ENCODE measurements around the gene NELL1. TPM values are rescaled to one million over a fixed set of nuclear protein-coding genes. Genes with fewer than 3 reads are reported as not detected.

The NELL1 gene
- total RNA-seq, 2 donors from 2014 or later: 1.8 to 10.3 TPM

DNA sequence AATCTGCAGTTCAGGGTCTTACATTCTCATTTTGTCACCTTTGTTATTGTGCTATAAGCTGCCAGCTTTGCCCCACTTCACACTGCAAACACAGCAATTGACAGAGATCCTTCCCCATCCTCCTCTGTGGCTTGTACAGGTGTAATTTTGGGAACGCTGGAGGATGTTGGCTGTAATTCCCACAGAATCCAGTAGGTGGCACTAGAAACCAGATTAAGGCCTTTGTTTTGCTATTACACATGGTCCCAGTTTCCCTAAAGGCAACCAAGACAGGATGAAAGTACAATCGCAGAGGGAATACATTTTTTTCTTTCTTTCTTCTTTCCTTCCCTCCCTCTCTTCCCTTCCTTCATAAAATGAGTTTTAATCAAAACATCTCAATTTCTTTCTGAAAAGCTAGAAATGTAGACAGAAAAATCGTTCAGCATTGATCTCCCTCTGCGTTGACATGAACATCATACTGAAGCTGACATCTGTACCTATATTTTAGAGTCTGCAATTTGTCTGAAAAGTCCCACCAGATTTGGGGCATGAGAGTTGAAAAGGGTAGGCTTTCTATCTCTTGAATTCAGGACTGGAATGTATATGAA lies 21.3 kb upstream of the NELL1 start:
- Histone ChIP-seq H3K9me3 (no peaks in the 10 kb centered on the region), H3K4me3 (no peak overlapping the region), H3K27ac (no peak overlapping the region), H3K27me3 (replicated peaks; ENCODE audit: insufficient read depth) (no peaks in the 10 kb centered on the region), H3K4me1 (replicated peaks) (no peaks in the 10 kb centered on the region), H3K36me3 (no peaks in the 10 kb centered on the region)
- DNase-seq (ENCODE audit: low spot score): peak; percentile 29
- intact Hi-C loops (cut with DNase I): loop anchor here (2.0 to 10.0 kb wide), 3 partner anchors 1341 to 1657 kb away; no protein-coding TSS in a partner anchor
- no peak for TF ChIP-seq POLR2AphosphoS5 (IDR thresholded peaks at IDR 0.05)
- TF ChIP-seq, protein P1, sequence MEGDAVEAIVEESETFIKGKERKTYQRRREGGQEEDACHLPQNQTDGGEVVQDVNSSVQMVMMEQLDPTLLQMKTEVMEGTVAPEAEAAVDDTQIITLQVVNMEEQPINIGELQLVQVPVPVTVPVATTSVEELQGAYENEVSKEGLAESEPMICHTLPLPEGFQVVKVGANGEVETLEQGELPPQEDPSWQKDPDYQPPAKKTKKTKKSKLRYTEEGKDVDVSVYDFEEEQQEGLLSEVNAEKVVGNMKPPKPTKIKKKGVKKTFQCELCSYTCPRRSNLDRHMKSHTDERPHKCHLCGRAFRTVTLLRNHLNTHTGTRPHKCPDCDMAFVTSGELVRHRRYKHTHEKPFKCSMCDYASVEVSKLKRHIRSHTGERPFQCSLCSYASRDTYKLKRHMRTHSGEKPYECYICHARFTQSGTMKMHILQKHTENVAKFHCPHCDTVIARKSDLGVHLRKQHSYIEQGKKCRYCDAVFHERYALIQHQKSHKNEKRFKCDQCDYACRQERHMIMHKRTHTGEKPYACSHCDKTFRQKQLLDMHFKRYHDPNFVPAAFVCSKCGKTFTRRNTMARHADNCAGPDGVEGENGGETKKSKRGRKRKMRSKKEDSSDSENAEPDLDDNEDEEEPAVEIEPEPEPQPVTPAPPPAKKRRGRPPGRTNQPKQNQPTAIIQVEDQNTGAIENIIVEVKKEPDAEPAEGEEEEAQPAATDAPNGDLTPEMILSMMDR (IDR thresholded peaks at IDR 0.05): peak; percentile 70 to 91 (median 84)
- 41% methylated on average over 4 of the region's 4 CpGs for WGBS

GRCh38 chr11:20652150-20652806 lies 17.1 kb upstream of the NELL1 start:
- no peak overlapping the region for H3K4me3 ChIP-seq
- TF ChIP-seq POLR2A (IDR thresholded peaks at IDR 0.05) (no peak), POLR2AphosphoS5 (IDR thresholded peaks at IDR 0.05) (no peak)
- TF ChIP-seq, protein P1 (IDR thresholded peaks at IDR 0.05): no peak
- no peak overlapping the region for H3K27ac ChIP-seq
- intact Hi-C loops (cut with DNase I): no loop called here
- H3K27me3 ChIP-seq (replicated peaks; ENCODE audit: insufficient read depth): peaks cover 3% of the 10 kb centered on the region
- no peak for DNase-seq (ENCODE audit: low spot score)
- 73% methylated on average over 13 of the region's 13 CpGs for WGBS
- H3K4me1 ChIP-seq (replicated peaks): no peaks in the 10 kb centered on the region
- H3K9me3 ChIP-seq: no peaks in the 10 kb centered on the region
- H3K36me3 ChIP-seq: no peaks in the 10 kb centered on the region

- no peak for TF ChIP-seq POLR2A (IDR thresholded peaks at IDR 0.05)
- no peak for TF ChIP-seq POLR2AphosphoS5 (IDR thresholded peaks at IDR 0.05)
- TF ChIP-seq, protein P1 (IDR thresholded peaks at IDR 0.05): no peak
- intact Hi-C loops (cut with DNase I): no loop called here
- DNase-seq (ENCODE audit: low spot score): no peak
- no peaks in the 10 kb centered on the region for H3K36me3 ChIP-seq
- H3K4me3 ChIP-seq: no peak overlapping the region
- 75% methylated on average over 3 of the region's 3 CpGs for WGBS
- no peaks in the 10 kb centered on the region for H3K9me3 ChIP-seq
- H3K27ac ChIP-seq: no peak overlapping the region
- H3K27me3 ChIP-seq (replicated peaks; ENCODE audit: insufficient read depth): peaks cover 4% of the 10 kb centered on the region
- H3K4me1 ChIP-seq (replicated peaks): no peaks in the 10 kb centered on the region
Measured at GRCh38 chr11:20654038-20654437, 15.3 kb upstream of the NELL1 start.

- TF ChIP-seq, protein P1 (IDR thresholded peaks at IDR 0.05): no peak
- no peak for TF ChIP-seq POLR2A (IDR thresholded peaks at IDR 0.05)
- TF ChIP-seq POLR2AphosphoS5 (IDR thresholded peaks at IDR 0.05): no peak
- no peak for DNase-seq (ENCODE audit: low spot score)
- no peaks in the 10 kb centered on the region for H3K36me3 ChIP-seq
- 90% methylated on average over 4 of the region's 4 CpGs for WGBS
- no peaks in the 10 kb centered on the region for H3K9me3 ChIP-seq
- intact Hi-C loops (cut with DNase I): no loop called here
- H3K4me3 ChIP-seq: no peak overlapping the region
- H3K27ac ChIP-seq: no peak overlapping the region
- H3K27me3 ChIP-seq (replicated peaks; ENCODE audit: insufficient read depth): peaks cover 4% of the 10 kb centered on the region
- H3K4me1 ChIP-seq (replicated peaks): no peaks in the 10 kb centered on the region
Measured at GRCh38 chr11:20656901-20657300, 12.5 kb upstream of the NELL1 start.

DNA sequence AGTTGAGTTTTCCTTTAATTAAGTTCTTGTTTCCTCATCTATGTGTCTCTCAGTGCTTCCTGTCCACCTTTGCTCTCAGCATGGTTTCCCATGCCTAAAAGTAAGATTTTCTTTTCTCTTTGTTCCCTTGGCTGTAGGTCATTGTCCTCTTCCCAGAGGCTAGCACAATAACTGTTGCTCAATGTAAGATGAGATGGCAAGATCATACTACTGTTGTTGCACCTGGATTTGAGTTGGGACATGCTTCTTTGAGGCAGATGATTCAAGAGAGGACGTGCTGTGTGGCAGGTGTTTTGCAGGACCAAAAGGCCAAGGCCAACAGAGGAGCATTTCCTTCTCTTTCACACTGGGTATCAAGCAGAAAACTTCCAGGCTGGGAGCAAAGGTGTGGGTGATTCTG lies 11.3 kb upstream of the NELL1 start:
- DNase-seq (ENCODE audit: low spot score): no peak
- intact Hi-C loops (cut with DNase I): no loop called here
- Histone ChIP-seq H3K9me3 (no peaks in the 10 kb centered on the region), H3K36me3 (no peaks in the 10 kb centered on the region), H3K4me1 (replicated peaks) (no peaks in the 10 kb centered on the region), H3K4me3 (no peak overlapping the region), H3K27me3 (replicated peaks; ENCODE audit: insufficient read depth) (peaks cover 4% of the 10 kb centered on the region), H3K27ac (no peak overlapping the region)
- TF ChIP-seq POLR2A (IDR thresholded peaks at IDR 0.05): no peak
- TF ChIP-seq, protein P1 (IDR thresholded peaks at IDR 0.05): no peak
- no peak for TF ChIP-seq POLR2AphosphoS5 (IDR thresholded peaks at IDR 0.05)
- 45% methylated on average over 1 of the region's 1 CpG for WGBS

Measured in prostate gland (tissue), 2 donors.